ENCODE measurements around the gene PPP2R2C.

Gene PPP2R2C

GRCh38 chr4:6448476-6449170 lies 23.8 kb downstream of the PPP2R2C start:
- no peak for DNase-seq

GRCh38 chr4:6447672-6448171 lies 24.7 kb downstream of the PPP2R2C start:
- DNase-seq (no peak), ATAC-seq (no peak)

More at GRCh38 chr4:6448476-6449170, 23.8 kb downstream of the PPP2R2C start:
- ATAC-seq, result no peak

- ATAC-seq (no peak), DNase-seq (no peak)
Measured at GRCh38 chr4:6446538-6447451, 25.6 kb downstream of the PPP2R2C start.

- ATAC-seq, result no peak
- DNase-seq, result no peak
Measured at GRCh38 chr4:6446130-6446482, 26.3 kb downstream of the PPP2R2C start.

GRCh38 chr4:6445403-6446129 lies 26.8 kb downstream of the PPP2R2C start:
- ATAC-seq, result no peak
- no peak for DNase-seq

- ATAC-seq (no peak), DNase-seq (no peak)
Measured at GRCh38 chr4:6444582-6444981, 27.8 kb downstream of the PPP2R2C start.

GRCh38 chr4:6443035-6444023 lies 29.1 kb downstream of the PPP2R2C start:
- no peak for DNase-seq
- no peak for ATAC-seq

- DNase-seq (no peak), ATAC-seq (no peak)
Measured at GRCh38 chr4:6442555-6442954, 29.9 kb downstream of the PPP2R2C start.

GRCh38 chr4:6441758-6442157 lies 30.7 kb downstream of the PPP2R2C start:
- DNase-seq (no peak), ATAC-seq (no peak)

- ATAC-seq (no peak), DNase-seq (no peak)
Measured at GRCh38 chr4:6441202-6441582, 31.2 kb downstream of the PPP2R2C start.

GRCh38 chr4:6440506-6441201 lies 31.8 kb downstream of the PPP2R2C start:
- no peak for DNase-seq
- no peak for ATAC-seq

GRCh38 chr4:6439120-6439762 lies 33.2 kb downstream of the PPP2R2C start:
- ATAC-seq, result no peak

GRCh38 chr4:6437826-6438238 lies 34.6 kb downstream of the PPP2R2C start:
- no peak for ATAC-seq
- DNase-seq, result no peak

More at GRCh38 chr4:6439120-6439762, 33.2 kb downstream of the PPP2R2C start:
- no peak for DNase-seq

- ATAC-seq (no peak), DNase-seq (no peak)
Measured at GRCh38 chr4:6435010-6435409, 37.4 kb downstream of the PPP2R2C start.

- no peak for DNase-seq
- ATAC-seq, result no peak
Measured at GRCh38 chr4:6430927-6431326, 41.5 kb downstream of the PPP2R2C start.

GRCh38 chr4:6427439-6428090 lies 44.8 kb downstream of the PPP2R2C start:
- ATAC-seq (no peak), DNase-seq (no peak)

GRCh38 chr4:6426571-6427438 lies 45.6 kb downstream of the PPP2R2C start:
- ATAC-seq (no peak), DNase-seq (no peak)

GRCh38 chr4:6425911-6426310 lies 46.5 kb downstream of the PPP2R2C start:
- no peak for ATAC-seq
- no peak for DNase-seq

- ATAC-seq, result no peak
- no peak for DNase-seq
Measured at GRCh38 chr4:6425336-6425735, 47.1 kb downstream of the PPP2R2C start.

Measured in stimulated activated naive CD8-positive, alpha-beta T cell treated with anti-CD3 and anti-CD28 coated beads, Interleukin-15, Interleukin-2, amounts not matched to agents 100 U/mL and 50 U/mL, for 24 hours (primary cell).